Nephron progenitor cell (in vitro differentiated cells): Measurements from ENCODE around the gene RFPL1.

Experiments used
- DNase-seq: peaks from one replicate; pipeline ENCODE4 v3.0.0; 2021
- H3K27ac Mint-ChIP-seq: 2 replicates; pipeline ENCODE4 v1.8.0; 2021; ENCODE audit warnings: mild to moderate bottlenecking, moderate library complexity, mixed read lengths
- H3K27me3 Mint-ChIP-seq: 2 replicates; pipeline ENCODE4 v1.8.0; 2021; ENCODE audit warnings: mild to moderate bottlenecking, low read depth, mixed read lengths; ENCODE audit not compliant: poor library complexity
- H3K36me3 Mint-ChIP-seq: 2 replicates; pipeline ENCODE4 v1.8.0; 2021; ENCODE audit warnings: low read depth, mixed read lengths
- H3K4me1 Mint-ChIP-seq: 2 replicates; pipeline ENCODE4 v1.8.0; 2021; ENCODE audit warnings: mixed read lengths
- H3K4me3 Mint-ChIP-seq: 2 replicates; pipeline ENCODE4 v1.8.0; 2021; ENCODE audit warnings: mild to moderate bottlenecking, moderate library complexity, mixed read lengths
- H3K9me3 Mint-ChIP-seq: 2 replicates; pipeline ENCODE4 v1.8.0; 2021; ENCODE audit warnings: mild to moderate bottlenecking, moderate library complexity, mixed read lengths
- CTCF ChIP-seq: fragments of 200-600 bp; sonication (generic); IDR thresholded peaks from 2 replicates; pipeline ENCODE4 v1.5.0; 2021; ENCODE audit warnings: antibody characterized with exemption

RFPL1 gene

GRCh38 chr22:29469755-29470154 is 31.4 kb downstream of the RFPL1 start:
- no peaks in the 10 kb centered on the region for H3K9me3 Mint-ChIP-seq
- no peaks in the 10 kb centered on the region for H3K36me3 Mint-ChIP-seq
- no peak for DNase-seq
- TF ChIP-seq CTCF: no peak
- peak overlapping the region; percentile 77 for H3K4me3 Mint-ChIP-seq
- peaks cover 94% of the 10 kb centered on the region for H3K27me3 Mint-ChIP-seq
- no peak overlapping the region for H3K27ac Mint-ChIP-seq
- peaks cover 6% of the 10 kb centered on the region for H3K4me1 Mint-ChIP-seq

GRCh38 chr22:29470159-29470855 is 31.9 kb downstream of the RFPL1 start:
- Mint-ChIP-seq H3K27me3 (peaks cover 95% of the 10 kb centered on the region), H3K9me3 (no peaks in the 10 kb centered on the region), H3K4me1 (peaks cover 6% of the 10 kb centered on the region), H3K36me3 (no peaks in the 10 kb centered on the region), H3K4me3 (peak overlapping the region; percentile 77), H3K27ac (no peak overlapping the region)
- peak; percentile 98 for TF ChIP-seq CTCF
- peak; percentile 92 for DNase-seq

- no peaks in the 10 kb centered on the region for H3K9me3 Mint-ChIP-seq
- DNase-seq: no peak
- H3K4me3 Mint-ChIP-seq: no peak overlapping the region
- no peak overlapping the region for H3K27ac Mint-ChIP-seq
- no peak for TF ChIP-seq CTCF
- peaks cover 7% of the 10 kb centered on the region for H3K4me1 Mint-ChIP-seq
- peaks cover 93% of the 10 kb centered on the region for H3K27me3 Mint-ChIP-seq
- H3K36me3 Mint-ChIP-seq: no peaks in the 10 kb centered on the region
Observed at GRCh38 chr22:29473001-29473400, 34.6 kb downstream of the RFPL1 start.

- Mint-ChIP-seq H3K9me3 (peaks cover 4% of the 10 kb centered on the region), H3K4me3 (no peak overlapping the region), H3K27ac (no peak overlapping the region), H3K4me1 (peaks cover 17% of the 10 kb centered on the region), H3K27me3 (peaks cover 93% of the 10 kb centered on the region), H3K36me3 (no peaks in the 10 kb centered on the region)
- no peak for DNase-seq
- TF ChIP-seq CTCF: no peak
Observed at GRCh38 chr22:29475550-29475949, 37.2 kb downstream of the RFPL1 start.

GRCh38 chr22:29476116-29476515 is 37.7 kb downstream of the RFPL1 start:
- DNase-seq: no peak
- H3K27me3 Mint-ChIP-seq: peaks cover 93% of the 10 kb centered on the region
- H3K4me1 Mint-ChIP-seq: peaks cover 18% of the 10 kb centered on the region
- no peak overlapping the region for H3K4me3 Mint-ChIP-seq
- H3K27ac Mint-ChIP-seq: no peak overlapping the region
- no peaks in the 10 kb centered on the region for H3K36me3 Mint-ChIP-seq
- H3K9me3 Mint-ChIP-seq: peaks cover 4% of the 10 kb centered on the region
- TF ChIP-seq CTCF: no peak

GRCh38 chr22:29477723-29478318 is 39.4 kb downstream of the RFPL1 start:
- H3K4me1 Mint-ChIP-seq: peaks cover 30% of the 10 kb centered on the region
- DNase-seq: no peak
- H3K27ac Mint-ChIP-seq: no peak overlapping the region
- TF ChIP-seq CTCF: no peak
- H3K4me3 Mint-ChIP-seq: no peak overlapping the region
- peaks cover 8% of the 10 kb centered on the region for H3K9me3 Mint-ChIP-seq
- peaks cover 93% of the 10 kb centered on the region for H3K27me3 Mint-ChIP-seq
- H3K36me3 Mint-ChIP-seq: no peaks in the 10 kb centered on the region
